Transverse colon (tissue), 4 donors: ENCODE results near the gene LRIG1.

ENCODE experiments used
- CTCF ChIP-seq, 5 experiments: fragments of 200-600 bp in 3 of 5; fragments of 450-650 bp in 2 of 5; sonication (generic) in 3 of 5; IDR thresholded peaks; 1 replicate in 2 of 5; 2 replicates in 3 of 5; pipeline ENCODE4 v1.5.1; 2016 to 2017; ENCODE audit warnings: antibody characterized with exemption in 5 of 5, inconsistent platforms in 3 of 5, mild to moderate bottlenecking in 2 of 5, moderate library complexity in 1 of 5
- POLR2A ChIP-seq: fragments of 450-650 bp; IDR thresholded peaks from one replicate; pipeline ENCODE4 v1.6.1; 2016; ENCODE audit warnings: antibody characterized with exemption, mild to moderate bottlenecking, moderate library complexity
- POLR2AphosphoS5 ChIP-seq, 3 donors: sonication (generic); formaldehyde crosslinking; IDR thresholded peaks; one replicate each; pipeline ENCODE4 v1.6.1; 2016; ENCODE audit warnings: antibody characterized with exemption in 3 of 3

DNA sequence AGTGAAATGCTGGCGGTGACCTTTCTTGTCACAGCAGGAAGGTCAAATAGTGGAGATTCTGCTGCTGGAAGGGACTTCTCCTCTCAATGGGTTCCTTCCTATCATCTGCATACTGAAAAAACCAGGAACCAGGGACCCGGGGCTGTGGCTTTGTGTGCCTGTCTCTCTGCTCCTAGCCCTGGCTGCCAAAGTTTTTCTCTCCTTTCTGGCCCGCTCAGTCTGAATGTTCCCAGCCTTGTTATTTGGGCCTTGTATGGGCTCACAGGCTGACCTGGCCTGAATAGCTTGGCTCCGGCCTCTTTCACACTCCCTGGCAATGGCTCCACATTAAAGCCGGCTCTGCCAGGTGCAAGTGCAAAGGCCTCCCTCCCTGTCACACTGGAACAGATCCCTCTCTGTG lies 94.7 kb downstream of the LRIG1 start:
- TF ChIP-seq CTCF (IDR thresholded peaks at IDR 0.05): no peak
- TF ChIP-seq POLR2A: no peak
- TF ChIP-seq POLR2AphosphoS5 (IDR thresholded peaks at IDR 0.05): no peak
